ENCODE data around the gene TRIM24.
"Not testable (repeated sequence)": the region's sequence is repeated elsewhere in the genome, so short reads cannot be mapped to it uniquely, and the experiment has no call there.

TRIM24 gene

DNA sequence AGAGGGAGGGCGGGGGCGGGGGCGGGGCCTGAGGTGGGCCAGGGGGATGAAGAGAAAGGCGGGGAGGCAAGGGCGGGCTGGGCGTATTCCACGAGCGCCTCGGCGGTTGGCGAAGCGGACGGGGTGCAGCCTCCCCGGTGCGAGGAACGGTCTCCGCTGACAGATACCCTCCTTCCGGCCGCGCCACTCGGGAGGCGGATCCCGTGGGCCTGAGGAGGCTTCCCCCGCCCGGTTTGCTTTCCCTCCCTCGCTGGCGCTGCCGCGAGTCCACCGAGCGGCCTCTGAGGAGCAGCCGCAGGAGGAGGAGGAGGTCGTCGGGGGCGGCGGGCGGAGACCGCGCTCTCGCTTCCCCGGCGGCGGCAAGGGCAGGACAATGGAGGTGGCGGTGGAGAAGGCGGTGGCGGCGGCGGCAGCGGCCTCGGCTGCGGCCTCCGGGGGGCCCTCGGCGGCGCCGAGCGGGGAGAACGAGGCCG, at the start of gene TRIM24:
Gene TRIM24 (plus strand): TSS at position 84 of the 473 bp plus-strand sequence. CDS start 290 bp downstream, at position 374.
- peak in 1 of 2 donors; percentile 87 for DNase-seq (ENCODE audit: low read depth in 1 of 2, low spot score in 1 of 2)

DNA sequence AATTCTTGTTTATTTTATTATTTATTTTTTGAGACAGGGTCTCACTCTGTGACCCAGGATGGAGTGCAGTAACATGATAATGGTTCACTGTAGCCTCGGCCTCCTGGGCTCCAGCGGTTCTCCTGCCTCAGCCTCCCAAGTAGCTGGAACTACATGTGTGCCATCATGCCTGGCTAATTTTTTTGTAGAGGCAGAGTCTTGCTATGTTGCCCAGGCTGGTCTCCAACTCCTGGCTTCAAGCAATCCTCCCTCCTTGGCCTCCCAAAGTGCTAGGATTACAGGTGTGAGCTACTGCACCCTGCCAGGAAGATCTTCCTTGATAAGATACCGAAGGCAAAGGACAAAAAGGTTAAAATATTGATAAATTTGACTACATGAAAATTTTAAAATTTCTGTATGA, 48.0 kb upstream of the TRIM24 start:
- DNase-seq (ENCODE audit: low read depth in 1 of 2, low spot score in 1 of 2), result not testable (repeated sequence)

DNA sequence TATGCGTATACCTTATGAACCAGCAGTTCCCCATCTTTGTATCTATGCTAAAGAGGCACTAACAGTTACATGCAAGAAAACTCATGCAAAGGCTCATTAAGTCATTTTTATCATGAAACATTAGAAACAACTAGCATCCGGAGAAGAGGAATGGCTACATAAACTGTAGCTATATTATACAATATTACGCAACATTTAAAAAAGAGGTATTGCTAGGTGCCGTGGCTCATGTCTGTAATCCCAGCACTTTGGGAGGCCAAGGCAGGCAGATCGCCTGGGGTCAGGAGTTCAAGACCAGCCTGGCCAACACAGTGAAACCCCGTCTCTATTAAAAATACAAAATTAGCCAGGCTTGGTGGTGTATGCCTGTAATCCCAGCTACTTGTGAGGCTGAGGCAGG, 47.1 kb upstream of the TRIM24 start:
- not testable (repeated sequence) for DNase-seq (ENCODE audit: low read depth in 1 of 2, low spot score in 1 of 2)

DNA sequence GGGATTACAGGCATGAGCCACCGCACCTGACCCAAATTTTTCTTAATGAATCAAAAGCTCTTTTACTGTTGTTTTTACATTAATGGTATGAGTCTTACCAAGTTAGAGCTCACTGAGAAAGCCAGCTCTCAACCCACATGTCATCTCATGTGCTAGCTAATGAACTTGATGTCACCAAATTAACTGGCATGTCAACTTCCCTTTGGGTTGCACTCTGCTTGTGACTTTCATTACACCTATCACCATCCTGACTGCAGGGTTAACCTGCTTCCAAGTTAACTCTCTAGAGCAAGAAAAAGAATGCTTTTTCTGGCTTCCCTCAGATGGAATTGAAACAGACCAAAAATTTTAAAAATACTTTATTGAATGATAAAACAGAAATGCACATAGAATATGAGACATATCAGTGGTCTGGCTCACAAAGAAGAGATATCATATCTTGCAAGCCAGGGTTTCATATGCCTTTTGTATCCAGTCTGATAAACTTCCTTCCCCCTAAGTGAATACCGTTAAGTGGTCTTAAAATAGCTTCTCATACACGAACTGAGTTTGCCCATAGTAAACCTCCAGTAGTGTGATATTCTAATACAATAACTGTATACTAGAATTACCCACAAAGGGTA, 42.9 kb upstream of the TRIM24 start:
- DNase-seq (ENCODE audit: low read depth in 1 of 2, low spot score in 1 of 2), result no peak

DNA sequence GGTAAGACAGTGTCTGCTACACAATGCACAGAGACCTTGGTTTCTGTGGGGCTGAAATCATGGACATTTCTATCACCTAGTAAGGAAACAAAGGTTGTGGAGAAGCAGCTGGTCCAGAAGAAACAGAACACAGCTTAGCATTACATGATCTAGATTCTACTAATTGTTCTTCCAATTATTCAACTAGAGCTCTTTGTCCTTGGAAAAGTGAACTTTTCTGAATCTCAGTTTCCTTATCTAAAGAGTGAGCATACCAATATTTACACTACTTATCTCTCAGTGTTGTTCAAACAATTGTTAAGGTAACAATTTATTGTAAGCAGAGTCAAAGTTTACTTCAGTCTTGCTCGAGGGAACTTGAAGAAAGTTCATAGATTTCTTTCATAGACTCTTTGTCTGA, 42.3 kb upstream of the TRIM24 start:
- DNase-seq (ENCODE audit: low read depth in 1 of 2, low spot score in 1 of 2), result no peak

DNA sequence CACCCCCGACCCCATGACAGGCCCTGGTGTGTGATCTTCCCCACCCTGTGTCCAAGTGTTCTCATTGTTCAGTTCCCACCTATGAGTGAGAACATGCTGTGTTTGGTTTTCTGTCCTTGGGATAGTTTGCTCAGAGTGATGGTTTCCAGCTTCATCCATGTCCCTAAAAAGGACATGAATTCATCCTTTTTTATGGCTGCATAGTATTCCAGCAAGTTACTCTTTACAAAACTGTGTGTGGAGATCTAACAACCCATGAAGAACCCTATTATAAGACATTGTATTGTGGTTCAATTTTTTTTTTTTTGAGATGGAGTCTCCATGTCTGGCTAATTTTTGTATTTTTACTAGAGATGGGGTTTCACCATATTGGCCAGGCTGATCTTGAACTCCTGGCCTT, 41.7 kb upstream of the TRIM24 start:
- DNase-seq (ENCODE audit: low read depth in 1 of 2, low spot score in 1 of 2), result not testable (repeated sequence)

DNA sequence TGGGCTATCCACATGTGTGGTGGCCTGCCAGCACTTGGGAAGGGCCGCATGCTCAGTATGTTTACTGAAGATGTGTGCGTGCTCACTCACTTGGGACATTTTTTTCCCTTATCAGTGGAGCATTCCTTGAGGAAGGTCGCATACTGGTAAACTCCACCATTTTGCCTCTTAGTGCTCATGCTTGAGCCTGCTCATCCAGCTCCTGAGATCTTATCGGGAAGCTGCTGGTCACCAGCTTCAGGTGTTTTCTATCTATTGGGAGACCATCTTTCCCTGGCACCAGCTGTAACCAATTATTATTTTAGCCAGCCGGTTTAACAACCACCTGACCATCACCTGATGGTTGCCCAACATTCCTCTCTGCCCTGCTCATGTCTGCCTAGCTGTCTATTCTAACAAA, 35.0 kb upstream of the TRIM24 start:
- no peak for DNase-seq (ENCODE audit: low read depth in 1 of 2, low spot score in 1 of 2)

DNA sequence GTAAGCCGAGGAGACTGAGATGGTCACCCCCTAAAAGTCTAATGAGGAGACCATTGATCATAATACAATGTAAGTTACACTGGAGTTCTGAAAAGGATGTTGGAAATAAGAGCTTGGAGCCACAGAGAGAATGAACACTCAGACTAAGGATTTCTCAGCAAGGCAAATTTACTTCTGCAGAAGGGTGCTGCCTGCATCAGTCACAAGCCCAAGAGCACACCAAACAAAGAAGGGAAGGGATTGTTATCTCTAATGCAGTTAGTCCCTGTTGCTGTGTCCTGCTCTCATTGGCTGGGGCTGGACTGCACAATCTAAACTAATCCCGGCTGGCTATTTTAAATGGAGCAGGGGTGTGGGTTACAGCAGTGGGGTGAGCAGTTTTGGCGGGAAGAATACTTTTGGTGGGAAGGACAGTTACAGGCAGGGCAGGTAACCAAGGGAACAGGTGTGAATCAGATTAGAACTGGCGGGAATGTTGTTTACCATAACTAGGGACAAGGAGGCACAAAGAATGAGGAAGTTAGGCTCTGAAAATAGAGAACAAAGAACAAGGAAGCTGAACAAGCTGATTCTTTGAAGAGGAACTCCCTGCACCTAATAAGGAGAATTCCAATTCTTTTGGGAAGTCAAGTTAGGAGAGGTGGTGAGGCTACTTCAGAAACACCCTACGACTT, 30.3 kb upstream of the TRIM24 start:
- DNase-seq (ENCODE audit: low read depth in 1 of 2, low spot score in 1 of 2), result no peak

DNA sequence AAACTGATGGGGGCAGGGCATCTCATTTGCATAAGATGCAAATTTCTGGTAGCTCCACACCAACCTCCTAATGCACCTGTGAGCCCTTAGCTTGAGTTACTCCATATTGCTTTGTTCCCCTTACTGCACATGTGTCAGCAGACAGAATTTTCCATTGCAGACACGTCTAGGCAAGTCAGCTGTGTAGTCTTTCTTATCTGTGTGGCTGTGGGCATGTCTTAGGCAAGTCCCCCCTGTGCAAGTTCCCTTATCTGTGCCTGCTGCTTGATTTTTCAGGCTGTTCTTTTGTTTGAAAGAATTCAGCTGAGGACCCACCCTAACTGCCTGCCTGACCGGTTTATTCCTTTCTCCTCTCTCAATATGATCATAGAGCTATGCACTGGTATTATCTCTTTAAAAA, 28.5 kb upstream of the TRIM24 start:
- DNase-seq (ENCODE audit: low read depth in 1 of 2, low spot score in 1 of 2), result no peak

DNA sequence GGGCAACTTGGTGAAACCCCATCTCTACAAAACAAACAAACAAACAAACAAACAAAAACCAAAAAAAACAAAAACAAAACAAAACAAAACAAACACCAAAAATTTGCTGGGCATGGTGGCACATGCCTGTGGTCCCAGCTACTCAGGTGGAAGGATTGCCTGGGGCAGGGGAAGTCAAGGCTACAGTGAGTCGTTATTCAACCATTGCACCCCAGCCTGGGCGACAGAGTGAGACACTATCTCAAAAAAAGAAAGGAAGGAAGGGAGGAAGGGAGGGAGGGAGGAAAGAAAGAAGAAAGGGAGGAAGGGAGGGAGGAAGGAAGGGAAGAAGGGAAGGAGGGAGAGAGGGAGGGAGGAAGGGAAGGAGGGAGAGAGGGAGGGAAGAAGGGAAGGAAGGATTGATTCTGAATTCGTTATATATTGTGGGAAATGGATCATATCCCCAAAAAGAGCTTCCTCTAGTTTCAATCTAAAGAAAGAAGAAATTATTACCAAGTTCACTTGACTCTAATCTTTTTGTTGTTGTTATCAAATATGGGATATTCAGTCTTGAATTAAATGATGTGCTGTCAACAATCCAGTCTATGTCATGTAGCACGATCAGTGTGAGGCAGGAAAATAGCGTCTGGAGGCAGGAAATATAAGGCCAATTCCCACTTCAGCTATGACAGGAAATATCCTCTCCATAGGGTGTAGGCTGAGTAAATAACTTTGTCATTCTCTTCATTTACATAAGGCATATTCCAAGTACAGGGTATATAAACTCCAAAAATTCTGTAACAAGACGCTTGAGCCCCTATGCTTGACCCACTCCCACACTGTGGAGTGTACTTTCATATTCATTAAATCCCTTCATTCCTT, 26.2 kb upstream of the TRIM24 start:
- no peak for DNase-seq (ENCODE audit: low read depth in 1 of 2, low spot score in 1 of 2)

DNA sequence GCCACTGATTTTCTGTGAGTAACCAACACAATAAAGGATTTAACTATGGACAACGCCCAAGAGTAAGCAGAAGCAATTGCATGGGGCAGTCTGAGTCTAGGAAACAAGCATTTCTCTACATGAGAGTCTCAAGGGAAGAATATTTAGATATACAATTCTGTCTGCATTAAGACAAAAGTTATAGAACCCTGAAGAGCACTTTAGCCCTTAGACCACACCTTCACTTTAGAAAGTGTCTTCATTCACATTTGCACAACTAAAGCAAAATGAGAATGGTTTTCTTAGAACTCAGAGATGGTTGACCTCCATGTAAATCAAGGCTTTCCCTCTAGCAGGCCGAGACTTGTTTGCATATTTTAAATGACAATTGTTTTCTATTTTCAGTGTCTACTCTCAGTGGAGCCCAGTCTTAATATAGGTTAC, 25.5 kb upstream of the TRIM24 start:
- DNase-seq (ENCODE audit: low read depth in 1 of 2, low spot score in 1 of 2), result no peak

DNA sequence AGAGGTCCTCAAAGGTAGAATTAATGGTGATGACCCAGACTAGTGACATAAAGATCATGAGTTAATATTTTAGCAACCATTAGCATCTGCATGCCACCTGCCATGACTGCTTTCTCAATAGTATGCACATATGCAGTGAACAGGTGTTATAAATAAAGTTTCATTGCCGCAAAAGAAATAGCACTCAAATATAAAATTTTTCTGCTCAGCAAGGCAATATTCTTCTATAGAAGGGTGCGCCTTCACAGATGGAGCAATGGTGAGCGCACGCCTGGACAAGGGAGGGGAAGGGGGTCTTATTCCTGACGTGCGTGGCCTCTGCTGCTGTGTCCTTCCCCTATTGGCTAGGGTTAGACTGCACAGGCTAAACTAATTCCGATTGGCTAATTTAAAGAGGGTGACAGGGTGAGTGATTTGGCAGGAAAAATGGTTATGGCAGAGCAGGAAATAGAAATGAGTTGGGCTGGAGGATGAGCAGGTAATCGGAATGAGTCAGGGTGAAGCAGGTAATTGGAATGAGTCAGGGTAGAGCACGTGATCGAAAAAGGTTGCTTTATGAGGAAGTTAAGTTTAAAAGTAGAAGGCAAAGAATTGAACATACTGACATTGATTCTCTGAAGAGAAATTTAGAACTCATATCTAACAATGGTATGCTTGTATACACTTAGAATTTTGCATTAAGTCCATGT, 24.7 kb upstream of the TRIM24 start:
- no peak for DNase-seq (ENCODE audit: low read depth in 1 of 2, low spot score in 1 of 2)

DNA sequence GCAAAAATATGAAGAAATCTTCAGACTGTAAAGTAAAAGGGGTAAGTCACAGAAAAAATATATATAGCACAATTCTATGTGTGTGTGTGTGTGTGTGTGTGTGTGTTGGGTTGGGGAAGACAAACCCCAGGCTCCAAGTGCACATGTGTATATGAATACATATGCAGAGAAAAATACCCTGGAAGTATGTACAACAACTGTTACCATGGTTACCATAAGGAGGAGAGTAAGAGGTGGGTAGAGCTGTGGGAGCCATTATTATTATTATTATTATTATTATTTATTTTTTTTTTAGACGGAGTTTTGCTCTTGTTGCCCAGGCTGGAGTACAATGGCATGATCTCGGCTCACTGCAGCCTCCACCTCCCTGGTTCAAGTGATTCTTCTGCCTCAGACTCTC, 23.7 kb upstream of the TRIM24 start:
- DNase-seq (ENCODE audit: low read depth in 1 of 2, low spot score in 1 of 2), result no peak

DNA sequence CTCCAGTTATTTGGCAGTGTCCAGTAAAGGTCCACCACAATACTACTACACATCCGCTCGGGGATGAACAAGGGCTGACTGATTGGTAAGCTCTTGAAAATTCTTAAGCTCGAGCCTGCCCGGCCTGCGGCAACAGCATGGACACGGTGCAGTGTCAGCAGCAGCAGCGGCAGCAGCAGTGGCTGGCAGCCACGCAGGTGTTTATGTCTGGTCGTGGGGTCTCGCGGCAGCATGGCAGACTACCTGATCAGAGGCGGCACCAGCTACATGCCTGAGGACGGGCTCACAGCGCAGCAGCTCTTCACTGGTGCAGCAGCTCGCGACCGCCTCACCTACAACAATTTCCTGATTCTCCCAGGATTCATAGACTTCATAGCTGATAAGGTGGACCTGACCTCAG, 19.6 kb upstream of the TRIM24 start:
- no peak for DNase-seq (ENCODE audit: low read depth in 1 of 2, low spot score in 1 of 2)

DNA sequence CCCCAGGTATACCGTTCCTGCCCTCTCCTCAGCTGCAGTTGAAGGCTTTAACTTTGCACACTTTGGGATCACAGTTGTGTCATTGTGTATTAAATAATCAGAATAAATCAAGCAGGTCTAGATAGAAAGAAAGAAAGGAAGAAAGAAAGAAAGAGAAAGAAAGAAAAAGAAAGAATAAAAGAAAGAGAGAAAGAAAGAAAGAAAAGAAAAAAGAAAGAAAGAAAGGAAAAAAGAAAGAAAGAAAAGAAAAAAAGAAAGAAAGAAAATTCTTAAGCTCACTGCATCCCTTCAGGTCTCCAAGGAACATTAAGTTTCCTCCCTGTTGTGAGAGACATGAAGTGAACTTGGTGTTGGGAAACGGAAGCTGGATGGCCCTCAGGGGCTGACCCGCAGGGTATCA, 17.2 kb upstream of the TRIM24 start:
- DNase-seq (ENCODE audit: low read depth in 1 of 2, low spot score in 1 of 2), result no peak

DNA sequence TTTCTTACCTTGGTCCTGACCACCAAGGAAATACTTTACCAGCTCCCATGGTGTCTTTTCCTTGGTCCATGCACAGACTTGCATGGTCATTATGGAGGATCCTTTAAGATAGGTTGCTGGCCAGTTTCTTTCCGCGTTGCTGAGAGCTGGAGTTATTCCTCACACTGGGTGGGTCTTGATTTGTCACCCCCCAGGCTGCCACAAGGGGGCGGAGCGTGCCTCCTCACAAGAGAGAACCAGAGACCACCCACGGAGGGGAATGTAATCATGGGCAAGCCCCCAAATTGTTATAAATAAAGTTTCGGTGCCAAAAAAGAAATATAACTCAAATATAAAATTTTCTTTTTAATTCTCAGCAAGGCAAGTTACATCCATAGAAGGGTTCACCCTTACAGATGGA, 10.5 kb upstream of the TRIM24 start:
- DNase-seq (ENCODE audit: low read depth in 1 of 2, low spot score in 1 of 2), result peak in 1 of 2 donors; percentile 8

DNA sequence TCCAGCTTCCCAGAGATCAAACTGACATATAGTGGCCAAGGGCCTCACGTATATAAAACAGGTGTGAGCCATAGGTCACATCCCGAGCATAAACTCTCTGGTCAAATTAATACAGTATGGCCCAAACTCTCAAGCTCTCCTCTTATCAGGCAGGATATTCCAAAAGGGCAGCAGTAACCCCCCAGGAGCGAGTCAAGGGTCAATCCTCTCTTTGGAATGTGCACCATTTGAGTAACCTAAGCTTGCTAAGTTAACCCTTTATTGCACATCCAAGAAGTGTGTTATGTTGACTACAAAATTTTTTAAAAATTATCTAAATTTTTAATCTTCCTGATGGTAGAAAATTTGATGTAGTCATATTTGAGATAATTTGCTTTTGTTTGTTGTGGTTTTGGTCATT, 4.5 kb upstream of the TRIM24 start:
- DNase-seq (ENCODE audit: low read depth in 1 of 2, low spot score in 1 of 2), result no peak

DNA sequence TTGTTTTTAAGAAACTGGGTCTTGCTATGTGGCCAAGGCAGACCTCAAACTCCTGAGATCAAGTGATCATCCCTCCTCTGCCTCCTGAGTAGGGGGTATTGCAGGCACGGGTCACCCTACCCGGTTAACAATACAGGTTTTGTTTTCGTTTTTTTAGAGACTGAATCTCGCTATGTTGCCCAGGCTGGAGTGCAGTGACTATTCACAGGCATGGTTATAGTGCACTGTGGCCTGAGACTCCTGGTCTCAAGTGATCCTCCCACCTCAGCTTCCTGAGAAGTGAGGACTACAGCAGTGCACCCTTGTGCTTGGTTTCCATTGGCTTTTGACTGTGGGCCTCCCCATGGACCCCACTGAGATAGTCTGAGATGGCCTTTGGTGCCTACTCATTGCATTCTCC, 3.8 kb upstream of the TRIM24 start:
- no peak for DNase-seq (ENCODE audit: low read depth in 1 of 2, low spot score in 1 of 2)

DNA sequence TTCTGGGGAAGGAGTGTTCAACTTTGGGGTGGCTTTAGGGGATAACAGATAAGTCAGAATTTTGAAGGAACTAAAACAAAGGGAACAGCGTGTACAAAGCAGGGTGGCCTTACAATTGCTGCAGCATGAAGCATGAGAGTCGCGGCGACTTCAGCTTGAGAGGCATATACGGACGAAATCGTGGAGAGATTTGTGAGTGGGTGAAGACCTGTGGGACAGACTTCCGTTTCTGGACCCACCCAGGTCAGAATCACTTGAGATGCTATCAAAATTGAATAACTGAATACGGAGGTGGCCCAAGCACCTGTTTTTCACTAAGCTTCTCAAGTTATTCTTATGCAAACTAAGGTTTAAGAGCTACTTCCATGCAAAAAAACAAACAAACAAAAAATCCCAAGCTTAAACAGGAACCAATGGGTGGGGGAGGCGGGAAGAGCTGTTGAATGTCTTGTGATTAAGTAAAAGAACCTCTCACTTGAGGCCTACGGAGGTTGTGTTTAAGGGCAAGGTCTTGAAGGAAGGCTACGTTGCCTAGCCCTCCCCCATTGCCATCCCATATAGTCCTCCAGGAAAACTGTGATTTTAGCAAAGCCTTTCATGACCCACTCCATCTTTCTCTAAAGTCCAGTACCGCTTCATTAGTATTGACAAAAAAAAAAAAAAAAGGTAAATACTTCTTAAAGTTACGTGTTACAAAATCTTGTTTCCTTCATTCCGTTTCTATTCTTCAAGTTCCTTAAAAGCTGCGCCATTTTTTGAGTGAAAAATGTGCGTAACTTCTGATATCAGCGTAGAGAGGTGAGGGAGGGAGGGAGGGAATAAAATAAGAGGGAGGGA, 1.3 kb upstream of the TRIM24 start:
- DNase-seq (ENCODE audit: low read depth in 1 of 2, low spot score in 1 of 2), result no peak

DNA sequence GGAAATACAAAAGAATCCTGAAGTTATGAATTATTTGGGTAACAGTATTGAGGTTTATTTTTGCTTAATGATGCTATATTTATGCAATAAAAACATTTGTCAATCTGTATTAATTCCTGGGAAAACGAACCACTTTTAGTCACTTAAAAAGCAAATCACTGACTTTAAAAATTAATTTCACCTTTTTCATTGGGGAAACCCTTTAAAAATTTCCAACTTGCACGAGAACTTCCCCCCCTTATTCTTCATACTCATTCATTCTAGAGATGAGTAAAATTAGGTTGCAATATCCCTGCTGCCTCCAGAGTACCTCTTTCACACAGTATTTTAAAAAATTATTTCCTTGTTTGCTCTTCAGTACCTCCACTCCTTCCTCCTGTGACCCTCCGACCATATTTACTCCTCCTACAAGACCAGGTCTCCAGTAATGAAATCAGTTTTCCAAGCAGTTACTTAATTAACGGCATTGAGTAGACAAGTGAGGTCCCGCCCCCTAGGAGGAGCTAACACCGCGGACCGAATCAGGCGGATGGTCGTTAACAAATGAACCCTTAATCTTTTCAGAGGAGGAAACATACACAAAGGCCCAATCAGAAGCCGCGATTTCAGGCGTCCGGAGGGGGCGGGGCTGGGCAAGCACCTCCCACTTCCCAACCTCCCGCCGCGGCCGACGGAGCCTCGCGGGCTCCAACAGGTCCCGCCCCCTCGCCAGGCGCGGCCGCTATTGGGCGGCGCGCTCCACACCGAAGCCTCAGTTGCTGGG, 465 bp upstream of the TRIM24 start:
- peak; percentile 93 to 98 for DNase-seq (ENCODE audit: low read depth in 1 of 2, low spot score in 1 of 2)
